Stimulated activated CD4-positive, alpha-beta T cell treated with anti-CD3 and anti-CD28 coated beads, Interleukin-4, amount 100 ng/mL, for 1 hour (primary cell): Measurements from ENCODE around the gene BTG1.
"Not testable (repeated sequence)": the region's sequence is repeated elsewhere in the genome, so short reads cannot be mapped to it uniquely, and the experiment has no call there.

Source experiments
- DNase-seq: peaks from one replicate; pipeline ENCODE4 v3.0.0-alpha.2; 2020

BTG1 gene

DNA sequence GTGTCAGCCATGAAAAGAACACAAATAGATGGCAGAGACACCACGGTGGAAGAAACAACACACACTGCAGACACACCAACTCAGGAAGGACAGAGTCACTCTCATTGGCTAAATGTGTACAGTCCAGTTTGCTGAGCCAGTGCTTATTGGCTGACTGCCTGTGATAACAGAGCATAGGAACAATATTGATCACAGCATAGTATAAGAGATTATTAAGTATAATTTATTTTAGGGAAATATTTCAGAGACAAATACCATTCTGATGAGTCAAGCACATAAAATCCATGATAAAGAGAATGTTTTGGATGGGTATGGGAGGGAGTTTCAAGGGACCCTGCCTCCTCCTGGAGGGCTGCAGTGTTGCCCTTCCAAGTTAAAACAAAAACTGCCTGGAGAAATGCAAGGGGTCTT lies 50.9 kb downstream of the BTG1 start:
- DNase-seq: no peak

DNA sequence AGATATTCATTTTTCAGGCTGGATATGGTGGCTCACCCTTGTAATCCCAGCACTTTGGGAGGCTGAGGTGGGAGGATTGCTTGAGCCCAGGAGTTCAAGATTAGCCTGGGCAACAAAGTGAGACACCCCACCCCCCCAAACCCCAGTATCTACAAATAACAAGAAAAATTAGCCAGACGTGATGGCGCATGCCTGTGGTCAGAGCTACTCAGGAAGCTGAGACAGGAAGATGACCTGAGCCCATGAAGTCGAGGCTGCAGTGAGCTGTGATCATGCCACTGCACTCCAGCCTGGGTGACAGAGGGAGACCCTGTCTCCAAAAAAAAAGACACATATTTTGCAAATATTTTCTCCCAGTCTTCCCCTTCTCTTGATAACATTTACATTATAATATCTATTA lies 51.3 kb downstream of the BTG1 start:
- DNase-seq: not testable (repeated sequence)
